A673 (cell line): Measurements from ENCODE around the gene LUC7L. TPM values are rescaled to one million over a fixed set of nuclear protein-coding genes. Genes with fewer than 3 reads are reported as not detected.
"Not testable (repeated sequence)": the region's sequence is repeated elsewhere in the genome, so short reads cannot be mapped to it uniquely, and the experiment has no call there.

Experiments
- BruUV-seq: library from RNA; stranded (reverse); fragments of 400-500 nt; replicated peaks from 2 replicates; lab custom pipeline; 2021; lab: Mats Ljungman, UMichigan
- CTCF ChIA-PET: fragments of 300-600 bp; sonication (Branson Sonifier 250); formaldehyde crosslinking; loops from one replicate; lab custom pipeline; 2022; ENCODE audit warnings: antibody characterized with exemption; lab: Charles Lee
- POLR2A ChIA-PET: fragments of 300-600 bp; sonication (Branson Sonifier 250); formaldehyde crosslinking; loops from one replicate; lab custom pipeline; 2022; ENCODE audit warnings: antibody characterized with exemption; ENCODE audit not compliant: low non-redundant PET; lab: Charles Lee
- DNase-seq: peaks from one replicate; pipeline ENCODE4 v3.0.0-alpha.2; 2015; ENCODE audit warnings: low spot score
- H3K27ac ChIP-seq: fragments of 200-600 bp; sonication (generic); 2 replicates; pipeline ENCODE4 v1.5.1; 2016; ENCODE audit warnings: mixed run types, low read depth, mild to moderate bottlenecking, mixed read lengths, antibody characterized with exemption, low read length; ENCODE audit not compliant: poor library complexity, severe bottlenecking
- H3K27me3 ChIP-seq: fragments of 200-600 bp; sonication (generic); replicated peaks from 2 replicates; pipeline ENCODE4 v1.6.1; 2017; ENCODE audit warnings: mixed run types, low read depth, mild to moderate bottlenecking, mixed read lengths, antibody characterized with exemption, low read length; ENCODE audit not compliant: insufficient read depth, poor library complexity
- H3K36me3 ChIP-seq: fragments of 200-600 bp; sonication (generic); 2 replicates; pipeline ENCODE4 v1.6.1; 2016; ENCODE audit warnings: mixed run types, mild to moderate bottlenecking, mixed read lengths, antibody characterized with exemption, low read length; ENCODE audit not compliant: insufficient read depth, poor library complexity, severe bottlenecking
- H3K4me1 ChIP-seq: fragments of 200-600 bp; sonication (generic); 2 replicates; pipeline ENCODE4 v1.6.1; 2017; ENCODE audit warnings: mixed run types, mild to moderate bottlenecking, mixed read lengths, antibody characterized with exemption, low read length; ENCODE audit not compliant: insufficient read depth, poor library complexity, severe bottlenecking
- H3K4me3 ChIP-seq: fragments of 200-600 bp; sonication (generic); 2 replicates; pipeline ENCODE4 v1.5.1; 2016; ENCODE audit warnings: low read depth, mixed run types, mild to moderate bottlenecking, mixed read lengths, low read length; ENCODE audit not compliant: poor library complexity, severe bottlenecking
- H3K9me3 ChIP-seq: fragments of 200-600 bp; sonication (generic); 2 replicates; pipeline ENCODE4 v1.6.1; 2016; ENCODE audit warnings: mixed run types, low read depth, mild to moderate bottlenecking, mixed read lengths, antibody characterized with exemption, low read length; ENCODE audit not compliant: poor library complexity, severe bottlenecking
- CTCF ChIP-seq: fragments of 300-800, 200-600 bp; sonication (generic); conservative IDR thresholded peaks from 2 replicates; pipeline ENCODE4 v1.5.1; 2017; ENCODE audit warnings: low read depth, mild to moderate bottlenecking, antibody characterized with exemption, low read length, moderate library complexity, mixed read lengths
- EZH2 ChIP-seq: fragments of 200-600 bp; sonication (generic); IDR thresholded peaks from 2 replicates; pipeline ENCODE4 v1.6.1; 2017; ENCODE audit warnings: borderline replicate concordance, low read depth, mild to moderate bottlenecking, mixed read lengths, antibody characterized with exemption, low read length; ENCODE audit not compliant: poor library complexity, severe bottlenecking
- intact Hi-C: fragments of 100-400 bp; cut with micrococcal nuclease; formaldehyde crosslinking; loops from one replicate; pipeline ENCODE4 v1.10.0; 2022; ENCODE audit not compliant: unreplicated experiment
- total RNA-seq: library from RNA; stranded (reverse); gene quantifications from 2 replicates; pipeline ENCODE4 v1.2.3, GENCODE V29; 2021

Gene LUC7L
- total RNA-seq, 1 experiment from 2014 or later = 152 TPM

GRCh38 chr16:159136-159849 lies 70.0 kb downstream of the LUC7L start:
- CTCF ChIA-PET = no interaction called here

GRCh38 chr16:155031-155398 lies 74.2 kb downstream of the LUC7L start:
- DNase-seq = no peak
- TF ChIP-seq CTCF (no peak), EZH2 (no peak)
- no TSS peak for BruUV-seq
- H3K36me3 ChIP-seq = no peaks in the 10 kb centered on the region
- no peaks in the 10 kb centered on the region for H3K27me3 ChIP-seq
- peak overlapping the region; percentile 57 for H3K4me3 ChIP-seq
- intact Hi-C loops = no loop called here
- no peaks in the 10 kb centered on the region for H3K4me1 ChIP-seq
- CTCF ChIA-PET = no interaction called here
- POLR2A ChIA-PET = no interaction called here
- no peaks in the 10 kb centered on the region for H3K9me3 ChIP-seq
- no peak overlapping the region for H3K27ac ChIP-seq

More at GRCh38 chr16:159136-159849, 70.0 kb downstream of the LUC7L start:
- DNase-seq = no peak
- Histone ChIP-seq H3K9me3 (no peaks in the 10 kb centered on the region), H3K4me3 (no peak overlapping the region), H3K27me3 (no peaks in the 10 kb centered on the region), H3K36me3 (no peaks in the 10 kb centered on the region), H3K4me1 (no peaks in the 10 kb centered on the region), H3K27ac (no peak overlapping the region)
- TF ChIP-seq EZH2 = no peak
- no peak for TF ChIP-seq CTCF
- no TSS peak for BruUV-seq
- intact Hi-C loops = no loop called here
- POLR2A ChIA-PET = interaction anchor here (0.6 kb wide), 1 partner anchor 238 kb away, joined by 3 read pairs; the partner anchor contains the start of gene NME4

GRCh38 chr16:154217-155030 lies 74.8 kb downstream of the LUC7L start:
- no peak overlapping the region for H3K27ac ChIP-seq
- CTCF ChIA-PET = no interaction called here

GRCh38 chr16:153550-154216 lies 75.6 kb downstream of the LUC7L start:
- H3K4me3 ChIP-seq, CTCF ChIA-PET, H3K9me3 ChIP-seq, DNase-seq, BruUV-seq, POLR2A ChIA-PET, H3K4me1 ChIP-seq, intact Hi-C loops, H3K36me3 ChIP-seq, H3K27me3 ChIP-seq, H3K27ac ChIP-seq: not testable (repeated sequence)

More at GRCh38 chr16:154217-155030, 74.8 kb downstream of the LUC7L start:
- Histone ChIP-seq H3K4me1 (no peaks in the 10 kb centered on the region), H3K9me3 (no peaks in the 10 kb centered on the region), H3K4me3 (peak overlapping the region; percentile 57), H3K36me3 (no peaks in the 10 kb centered on the region), H3K27me3 (no peaks in the 10 kb centered on the region)
- POLR2A ChIA-PET = no interaction called here
- no peak for TF ChIP-seq CTCF
- intact Hi-C loops = no loop called here
- DNase-seq = peak; percentile 63
- BruUV-seq = no TSS peak

- BruUV-seq, H3K4me1 ChIP-seq, CTCF ChIA-PET, H3K4me3 ChIP-seq, DNase-seq, H3K9me3 ChIP-seq, POLR2A ChIA-PET, H3K36me3 ChIP-seq, H3K27me3 ChIP-seq, H3K27ac ChIP-seq, intact Hi-C loops: not testable (repeated sequence)
Observed at GRCh38 chr16:153129-153521, 76.1 kb downstream of the LUC7L start.
